ACC112 (cell line): ENCODE data around the gene METTL6.
"Not testable (repeated sequence)": the region's sequence is repeated elsewhere in the genome, so short reads cannot be mapped to it uniquely, and the experiment has no call there.

Experiments
- H2AFZ ChIP-seq: fragments of 200-600 bp; sonication (generic); one replicate; pipeline ENCODE4 v1.6.0; 2017; ENCODE audit warnings: antibody characterized with exemption, low read length; ENCODE audit not compliant: unreplicated experiment
- H3K27ac ChIP-seq: fragments of 200-600 bp; sonication (generic); 2 replicates; pipeline ENCODE4 v1.5.1; 2014; ENCODE audit warnings: low read depth, mild to moderate bottlenecking, antibody characterized with exemption, low read length, moderate library complexity
- H3K27me3 ChIP-seq: fragments of 200-600 bp; sonication (generic); 2 replicates; pipeline ENCODE4 v1.6.1; 2014; ENCODE audit warnings: mild to moderate bottlenecking, antibody characterized with exemption, low read length, moderate library complexity, mixed read lengths; ENCODE audit not compliant: insufficient read depth
- H3K36me3 ChIP-seq: fragments of 200-600 bp; sonication (generic); 2 replicates; pipeline ENCODE4 v1.6.1; 2016; ENCODE audit warnings: mild to moderate bottlenecking, antibody characterized with exemption, low read length, moderate library complexity, mixed read lengths; ENCODE audit not compliant: insufficient read depth
- H3K4me1 ChIP-seq: fragments of 200-600 bp; sonication (generic); one replicate; pipeline ENCODE4 v1.6.1; 2016; ENCODE audit warnings: low read length, mixed read lengths; ENCODE audit not compliant: insufficient read depth, unreplicated experiment, control insufficient read depth
- H3K4me3 ChIP-seq: fragments of 200-600 bp; sonication (generic); 2 replicates; pipeline ENCODE4 v1.5.1; 2014; ENCODE audit warnings: mild to moderate bottlenecking, low read depth, low read length
- H3K79me2 ChIP-seq: fragments of 200-600 bp; sonication (generic); one replicate; pipeline ENCODE4 v1.6.0; 2016; ENCODE audit warnings: low read length; ENCODE audit not compliant: control insufficient read depth, unreplicated experiment, insufficient read depth

The METTL6 gene

GRCh38 chr3:15460891-15461531 is 33.7 kb upstream of the METTL6 start:
- Histone ChIP-seq H2AFZ (no peak overlapping the region), H3K4me3 (no peak overlapping the region), H3K79me2 (no peaks in the 10 kb centered on the region), H3K4me1 (no peaks in the 10 kb centered on the region), H3K27ac (no peak overlapping the region), H3K27me3 (no peaks in the 10 kb centered on the region), H3K36me3 (no peaks in the 10 kb centered on the region)

- Histone ChIP-seq H3K27ac (no peak overlapping the region), H3K79me2 (no peaks in the 10 kb centered on the region), H3K36me3 (no peaks in the 10 kb centered on the region), H3K4me1 (no peaks in the 10 kb centered on the region), H2AFZ (no peak overlapping the region), H3K4me3 (no peak overlapping the region), H3K27me3 (no peaks in the 10 kb centered on the region)
These were observed 31.0 kb upstream of the METTL6 start for GRCh38 chr3:15458212-15458780.

GRCh38 chr3:15456915-15457314 is 29.6 kb upstream of the METTL6 start:
- H3K4me3 ChIP-seq, H3K79me2 ChIP-seq, H3K27me3 ChIP-seq, H3K27ac ChIP-seq, H3K4me1 ChIP-seq, H2AFZ ChIP-seq, H3K36me3 ChIP-seq: not testable (repeated sequence)

- H3K27ac ChIP-seq, result no peak overlapping the region
- H3K36me3 ChIP-seq, result no peaks in the 10 kb centered on the region
- H3K27me3 ChIP-seq, result no peaks in the 10 kb centered on the region
- H2AFZ ChIP-seq, result no peak overlapping the region
- H3K79me2 ChIP-seq, result no peaks in the 10 kb centered on the region
- no peaks in the 10 kb centered on the region for H3K4me1 ChIP-seq
- no peak overlapping the region for H3K4me3 ChIP-seq
These were observed 29.0 kb upstream of the METTL6 start for GRCh38 chr3:15456321-15456720.

GRCh38 chr3:15455756-15456155 is 28.4 kb upstream of the METTL6 start:
- no peaks in the 10 kb centered on the region for H3K4me1 ChIP-seq
- H3K79me2 ChIP-seq, result no peaks in the 10 kb centered on the region
- H3K27ac ChIP-seq, result no peak overlapping the region
- no peaks in the 10 kb centered on the region for H3K27me3 ChIP-seq
- no peak overlapping the region for H3K4me3 ChIP-seq
- H2AFZ ChIP-seq, result no peak overlapping the region
- no peaks in the 10 kb centered on the region for H3K36me3 ChIP-seq

- no peaks in the 10 kb centered on the region for H3K4me1 ChIP-seq
- no peak overlapping the region for H2AFZ ChIP-seq
- H3K4me3 ChIP-seq, result no peak overlapping the region
- H3K27ac ChIP-seq, result no peak overlapping the region
- H3K27me3 ChIP-seq, result no peaks in the 10 kb centered on the region
- H3K36me3 ChIP-seq, result no peaks in the 10 kb centered on the region
- H3K79me2 ChIP-seq, result no peaks in the 10 kb centered on the region
These were observed 27.6 kb upstream of the METTL6 start for GRCh38 chr3:15454965-15455364.

GRCh38 chr3:15453991-15454625 is 26.8 kb upstream of the METTL6 start:
- Histone ChIP-seq H3K36me3 (no peaks in the 10 kb centered on the region), H3K4me3 (no peak overlapping the region), H2AFZ (no peak overlapping the region), H3K79me2 (no peaks in the 10 kb centered on the region), H3K27me3 (no peaks in the 10 kb centered on the region), H3K4me1 (no peaks in the 10 kb centered on the region), H3K27ac (no peak overlapping the region)

GRCh38 chr3:15453501-15453900 is 26.2 kb upstream of the METTL6 start:
- H3K4me1 ChIP-seq, result no peaks in the 10 kb centered on the region
- no peaks in the 10 kb centered on the region for H3K79me2 ChIP-seq
- H2AFZ ChIP-seq, result no peak overlapping the region

GRCh38 chr3:15452961-15453360 is 25.6 kb upstream of the METTL6 start:
- no peak overlapping the region for H3K4me3 ChIP-seq
- no peak overlapping the region for H2AFZ ChIP-seq
- H3K27ac ChIP-seq, result no peak overlapping the region
- H3K36me3 ChIP-seq, result no peaks in the 10 kb centered on the region
- no peaks in the 10 kb centered on the region for H3K27me3 ChIP-seq
- no peaks in the 10 kb centered on the region for H3K79me2 ChIP-seq
- no peaks in the 10 kb centered on the region for H3K4me1 ChIP-seq

More at GRCh38 chr3:15453501-15453900, 26.2 kb upstream of the METTL6 start:
- Histone ChIP-seq H3K4me3 (no peak overlapping the region), H3K27me3 (no peaks in the 10 kb centered on the region), H3K27ac (no peak overlapping the region), H3K36me3 (no peaks in the 10 kb centered on the region)

- H3K36me3 ChIP-seq, result no peaks in the 10 kb centered on the region
- H3K27ac ChIP-seq, result no peak overlapping the region
- no peaks in the 10 kb centered on the region for H3K27me3 ChIP-seq
- no peaks in the 10 kb centered on the region for H3K79me2 ChIP-seq
- H3K4me3 ChIP-seq, result no peak overlapping the region
- H3K4me1 ChIP-seq, result no peaks in the 10 kb centered on the region
- no peak overlapping the region for H2AFZ ChIP-seq
These were observed 24.8 kb upstream of the METTL6 start for GRCh38 chr3:15452156-15452555.
